Lower lobe of right lung (tissue), 2 donors: ENCODE data around the gene EOLA2. TPM values are rescaled to one million over a fixed set of nuclear protein-coding genes. Genes with fewer than 3 reads are reported as not detected.
A peak's percentile ranks its signal among the peaks of the same experiment; 100 is the strongest.

ENCODE experiments used
- ATAC-seq, 2 donors: fragments of 200-7000 bp; cut with Tn5 transposase; one replicate each; pipeline ENCODE4 v1.9.1; 2020 to 2022; ENCODE audit warnings: mild to moderate bottlenecking in 2 of 2, moderate library complexity in 2 of 2
- DNase-seq: peaks from one replicate; pipeline ENCODE4 v3.0.0-alpha.2; 2020
- H3K27ac ChIP-seq: fragments of 200-600 bp; one replicate; pipeline ENCODE4 v1.8.0; 2022
- H3K27me3 ChIP-seq: fragments of 200-600 bp; one replicate; pipeline ENCODE4 v1.8.0; 2022; ENCODE audit warnings: low read depth
- H3K36me3 ChIP-seq: fragments of 200-600 bp; one replicate; pipeline ENCODE4 v1.8.0; 2022; ENCODE audit warnings: mild to moderate bottlenecking
- H3K4me1 ChIP-seq: fragments of 200-600 bp; one replicate; pipeline ENCODE4 v1.8.0; 2022
- H3K4me3 ChIP-seq: fragments of 200-600 bp; one replicate; pipeline ENCODE4 v1.8.0; 2022; ENCODE audit warnings: mild to moderate bottlenecking
- H3K9me3 ChIP-seq: fragments of 200-600 bp; one replicate; pipeline ENCODE4 v1.8.0; 2022
- CTCF ChIP-seq: fragments of 200-600 bp; IDR thresholded peaks from one replicate; pipeline ENCODE4 v1.8.0; 2022; ENCODE audit warnings: antibody characterized with exemption, mild to moderate bottlenecking
- intact Hi-C: fragments of 100-400 bp; cut with DNase I; formaldehyde crosslinking; loops from one replicate; pipeline ENCODE4 v1.11.0; 2022
- long read RNA-seq: library from polyadenylated mRNA; unstranded; transcript quantifications from one replicate; pipeline ENCODE4 v2.0.0, GENCODE V29; 2021
- total RNA-seq: library from RNA; stranded (reverse); fragmentation: NEBNext Ultra II Directional; extraction: Animal tissue kit (Norgen Biotek cat#: 25700); gene quantifications from one replicate; pipeline ENCODE4 v1.2.1, GENCODE V29; 2021
- donor health status: DM: no; HTN: yes; CAD: no; lungs with severe emphysema.

EOLA2 gene
- 21.7 TPM for total RNA-seq
- long read RNA-seq, transcript CXorf40B-203 (5 exons, 1,653 nt), result major isoform, 7 of 20 reads
- long read RNA-seq, partial matches to known transcripts, result 1 of 20 reads
- long read RNA-seq, other reads (novel, unspliced or antisense), result 8 of 20 reads

- Histone ChIP-seq H3K36me3 (no peaks in the 10 kb centered on the region), H3K27ac (peak within 1 kb of the TSS; percentile 81), H3K4me3 (peak within 1 kb of the TSS; percentile 71), H3K9me3 (no peaks in the 10 kb centered on the region), H3K27me3 (no peaks in the 10 kb centered on the region), H3K4me1 (peaks cover 5% of the 10 kb centered on the region)
- DNase-seq (peak; percentile 97), ATAC-seq (peak; percentile 70 to 74)
- peak; percentile 52 for TF ChIP-seq CTCF
- intact Hi-C loops, result no loop called here
These were observed at the start of gene EOLA2 for GRCh38 chrX:149938427-149938880. Gene EOLA2, minus strand, starts transcription at chrX:149938491. Its CDS starts 4,617 bp downstream, at chrX:149933874.

DNA sequence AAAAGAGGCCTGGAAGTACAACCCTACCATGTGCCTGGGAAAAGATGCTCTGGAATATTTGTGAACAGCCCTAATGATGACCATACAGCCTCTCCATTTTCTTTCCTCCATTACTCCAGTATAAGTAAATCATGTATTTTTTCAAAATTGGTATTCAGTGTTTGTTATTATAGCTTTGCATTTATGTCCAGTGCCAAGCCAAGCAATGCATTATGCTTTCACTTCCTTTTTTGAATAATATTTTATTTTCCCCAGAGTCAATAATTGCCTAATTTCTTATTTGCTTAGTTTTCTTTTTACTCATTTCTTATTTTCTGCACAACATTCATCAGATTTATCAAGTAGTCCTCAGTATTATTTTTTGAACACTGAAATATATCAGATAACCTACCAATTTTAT lies 49.3 kb upstream of the EOLA2 start:
- DNase-seq (no peak), ATAC-seq (no peak)
- Histone ChIP-seq H3K4me1 (no peaks in the 10 kb centered on the region), H3K36me3 (no peaks in the 10 kb centered on the region), H3K4me3 (no peak overlapping the region), H3K9me3 (no peaks in the 10 kb centered on the region), H3K27me3 (no peaks in the 10 kb centered on the region), H3K27ac (no peak overlapping the region)
- intact Hi-C loops, result no loop called here
- no peak for TF ChIP-seq CTCF

DNA sequence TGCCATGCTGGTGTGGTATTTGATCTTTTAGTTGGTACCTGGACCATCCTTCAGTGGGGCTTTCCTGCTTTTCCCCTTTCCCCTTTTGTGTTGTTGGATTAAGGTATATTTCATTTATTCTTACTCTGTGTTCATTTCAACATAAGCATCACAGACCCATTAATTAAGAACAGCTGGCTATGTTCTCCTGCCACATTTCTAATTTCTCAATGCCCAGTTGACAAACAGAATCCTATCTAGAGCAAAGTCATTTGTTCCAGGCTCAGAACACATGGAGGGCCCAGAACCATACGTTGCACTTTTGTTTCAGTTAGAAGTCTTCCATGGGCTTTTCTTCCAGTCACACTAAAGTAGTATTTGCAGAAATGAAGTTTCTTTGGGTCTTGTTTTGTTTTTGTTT lies 46.1 kb upstream of the EOLA2 start:
- Histone ChIP-seq H3K9me3 (no peaks in the 10 kb centered on the region), H3K4me1 (no peaks in the 10 kb centered on the region), H3K27ac (no peak overlapping the region), H3K27me3 (no peaks in the 10 kb centered on the region), H3K36me3 (no peaks in the 10 kb centered on the region), H3K4me3 (no peak overlapping the region)
- no peak for TF ChIP-seq CTCF
- ATAC-seq, result no peak
- intact Hi-C loops, result no loop called here
- DNase-seq, result no peak

- Histone ChIP-seq H3K27ac (no peak overlapping the region), H3K36me3 (no peaks in the 10 kb centered on the region), H3K4me1 (no peaks in the 10 kb centered on the region), H3K27me3 (no peaks in the 10 kb centered on the region), H3K4me3 (no peak overlapping the region), H3K9me3 (no peaks in the 10 kb centered on the region)
- ATAC-seq (no peak), DNase-seq (no peak)
- no peak for TF ChIP-seq CTCF
- intact Hi-C loops, result no loop called here
These were observed 44.0 kb upstream of the EOLA2 start for GRCh38 chrX:149982310-149982709.

GRCh38 chrX:149979126-149979644 lies 40.9 kb upstream of the EOLA2 start:
- no peaks in the 10 kb centered on the region for H3K4me1 ChIP-seq

More at GRCh38 chrX:149979126-149979644, 40.9 kb upstream of the EOLA2 start:
- TF ChIP-seq CTCF, result no peak
- ATAC-seq (no peak), DNase-seq (no peak)
- no peaks in the 10 kb centered on the region for H3K36me3 ChIP-seq
- no peaks in the 10 kb centered on the region for H3K9me3 ChIP-seq
- no peak overlapping the region for H3K4me3 ChIP-seq
- no peak overlapping the region for H3K27ac ChIP-seq
- intact Hi-C loops, result no loop called here
- H3K27me3 ChIP-seq, result no peaks in the 10 kb centered on the region
